Right lobe of liver (tissue), 6 donors: ENCODE measurements around the gene ZNF628. TPM values are rescaled to one million over a fixed set of nuclear protein-coding genes. Genes with fewer than 3 reads are reported as not detected.

Source experiments
- ATAC-seq, 4 donors: fragments of 200-7000 bp; cut with Tn5 transposase; one replicate each; pipeline ENCODE4 v1.9.1; 2020; ENCODE audit warnings: mild to moderate bottlenecking in 4 of 4, moderate library complexity in 4 of 4
- DNase-seq, 3 donors: peaks; one replicate each; pipeline ENCODE4 v3.0.0-alpha.2; 2020
- H3K27ac ChIP-seq, 3 donors: fragments of 200-600 bp; one replicate each; pipeline ENCODE4 v1.8.0; 2022
- H3K27me3 ChIP-seq, 2 donors: fragments of 200-600 bp; one replicate each; pipeline ENCODE4 v1.8.0; 2022
- H3K36me3 ChIP-seq, 4 donors: fragments of 200-600 bp; sonication (generic) in 1 of 4; one replicate each; pipeline versions ENCODE4 v1.5.1 to v1.8.0; 2017 to 2022; ENCODE audit warnings: control low read depth in 1 of 4
- H3K4me1 ChIP-seq, 4 donors: fragments of 200-600 bp; sonication (generic) in 1 of 4; one replicate each; pipeline versions ENCODE4 v1.5.1 to v1.8.0; 2017 to 2022; ENCODE audit warnings: control low read depth in 1 of 4
- H3K4me3 ChIP-seq, 3 donors: fragments of 200-600 bp; one replicate each; pipeline ENCODE4 v1.8.0; 2022
- H3K9me3 ChIP-seq, 4 donors: fragments of 200-600 bp; sonication (generic) in 1 of 4; one replicate each; pipeline versions ENCODE4 v1.5.1 to v1.8.0; 2017 to 2022; ENCODE audit warnings: control low read depth in 1 of 4
- POLR2A ChIP-seq: fragments of 450-650 bp; IDR thresholded peaks from one replicate; pipeline ENCODE4 v1.6.1; 2017; ENCODE audit warnings: antibody characterized with exemption, mild to moderate bottlenecking
- WGBS: methylation state at CpG from one replicate; pipeline ENCODE4 v1.1.6; 2018; ENCODE audit warnings: low coverage, low lambda C conversion rate; ENCODE audit not compliant: insufficient coverage; ENCODE audit errors: missing lambda C conversion rate; 5-methylcytosine and 5-hydroxymethylcytosine counted together
- intact Hi-C, 2 donors: fragments of 100-400 bp; cut with DNase I; formaldehyde crosslinking; loops; one replicate each; pipeline versions ENCODE4 v1.11.2 to v1.14.1; 2022
- total RNA-seq, 6 experiments: library from RNA; depleted of rRNA in 2 of 6; stranded (reverse); fragments of >200 nt in 2 of 6; fragmentation: NEBNext Ultra II Directional in 3 of 6; extraction: Animal tissue kit (Norgen Biotek cat#: 25700) in 3 of 6; gene quantifications; one replicate each; pipeline versions ENCODE4 v1.1.0 to v1.2.4, GENCODE V29; 2016 to 2023
- TF ChIP-seq, protein P1 (sequence below), 4 donors: fragments of 200-600 bp in 3 of 4; fragments of 450-650 bp in 1 of 4; IDR thresholded peaks; one replicate each; pipeline versions ENCODE4 v1.5.1 to v1.8.0; 2016 to 2022; ENCODE audit warnings: antibody characterized with exemption in 4 of 4, mild to moderate bottlenecking in 2 of 4
- donor health status: DM: no; HTN: yes; CAD: no.
- donor health status: DM: no; HTN: no; CAD: no.
- donor health status: DM: no; HTN: no; CAD: no.
- donor health status: DM: no; HTN: yes; CAD: no.
- donor health status: DM: no; HTN: yes; CAD: no.

The ZNF628 gene
- total RNA-seq, 6 experiments from 2014 or later: 3.4 to 9.2 (median 4.4) TPM

DNA sequence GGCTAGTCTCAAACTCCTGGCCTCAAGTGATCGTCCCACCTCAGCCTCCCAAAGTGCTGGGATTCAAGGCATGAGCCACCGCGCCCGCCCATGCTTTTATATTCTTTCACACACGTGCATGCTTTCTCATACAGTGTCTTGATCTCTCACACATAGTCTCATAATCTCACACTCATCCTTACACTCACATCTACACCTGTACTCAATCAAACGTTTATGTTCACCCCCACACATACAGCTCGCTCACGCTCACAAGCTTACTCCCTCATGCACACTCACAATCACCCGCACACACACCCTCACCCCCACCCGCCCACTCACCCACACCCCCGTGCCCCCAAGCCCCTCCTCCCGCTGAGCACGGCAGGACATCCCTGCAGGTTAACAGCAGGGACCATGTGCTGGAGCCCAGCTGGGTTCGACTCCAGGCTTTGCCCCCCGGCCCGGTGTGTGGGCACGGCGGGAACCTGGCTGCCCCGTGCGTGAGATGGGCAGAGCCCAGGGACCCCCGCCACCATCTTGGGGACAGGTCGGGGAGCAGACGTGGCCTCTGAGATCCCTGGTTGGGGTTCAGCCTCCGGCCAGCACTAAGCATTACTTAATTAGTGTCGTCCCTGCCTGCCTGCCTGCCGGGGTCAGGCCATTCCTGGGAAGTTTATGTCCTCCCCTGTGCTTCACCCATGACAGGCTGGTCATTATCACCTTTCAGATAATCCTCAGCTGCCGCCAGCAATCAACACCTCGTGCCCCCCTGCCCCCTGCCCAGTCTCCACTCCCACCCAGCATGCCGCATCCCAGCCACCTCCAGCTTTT, 49.1 kb downstream of the ZNF628 start:
- Histone ChIP-seq H3K4me1 (peaks cover 0 to 4% (median 0%) of the 10 kb centered on the region in 4 donors), H3K9me3 (no peaks in the 10 kb centered on the region), H3K4me3 (no peak overlapping the region), H3K36me3 (no peaks in the 10 kb centered on the region), H3K27me3 (no peaks in the 10 kb centered on the region), H3K27ac (no peak overlapping the region)
- no peak for TF ChIP-seq POLR2A
- TF ChIP-seq, protein P1, sequence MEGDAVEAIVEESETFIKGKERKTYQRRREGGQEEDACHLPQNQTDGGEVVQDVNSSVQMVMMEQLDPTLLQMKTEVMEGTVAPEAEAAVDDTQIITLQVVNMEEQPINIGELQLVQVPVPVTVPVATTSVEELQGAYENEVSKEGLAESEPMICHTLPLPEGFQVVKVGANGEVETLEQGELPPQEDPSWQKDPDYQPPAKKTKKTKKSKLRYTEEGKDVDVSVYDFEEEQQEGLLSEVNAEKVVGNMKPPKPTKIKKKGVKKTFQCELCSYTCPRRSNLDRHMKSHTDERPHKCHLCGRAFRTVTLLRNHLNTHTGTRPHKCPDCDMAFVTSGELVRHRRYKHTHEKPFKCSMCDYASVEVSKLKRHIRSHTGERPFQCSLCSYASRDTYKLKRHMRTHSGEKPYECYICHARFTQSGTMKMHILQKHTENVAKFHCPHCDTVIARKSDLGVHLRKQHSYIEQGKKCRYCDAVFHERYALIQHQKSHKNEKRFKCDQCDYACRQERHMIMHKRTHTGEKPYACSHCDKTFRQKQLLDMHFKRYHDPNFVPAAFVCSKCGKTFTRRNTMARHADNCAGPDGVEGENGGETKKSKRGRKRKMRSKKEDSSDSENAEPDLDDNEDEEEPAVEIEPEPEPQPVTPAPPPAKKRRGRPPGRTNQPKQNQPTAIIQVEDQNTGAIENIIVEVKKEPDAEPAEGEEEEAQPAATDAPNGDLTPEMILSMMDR (IDR thresholded peaks at IDR 0.05): no peak
- no peak for ATAC-seq
- DNase-seq: no peak
- WGBS: 39% methylated on average over 23 of the region's 29 CpGs
- intact Hi-C loops: no loop called here

DNA sequence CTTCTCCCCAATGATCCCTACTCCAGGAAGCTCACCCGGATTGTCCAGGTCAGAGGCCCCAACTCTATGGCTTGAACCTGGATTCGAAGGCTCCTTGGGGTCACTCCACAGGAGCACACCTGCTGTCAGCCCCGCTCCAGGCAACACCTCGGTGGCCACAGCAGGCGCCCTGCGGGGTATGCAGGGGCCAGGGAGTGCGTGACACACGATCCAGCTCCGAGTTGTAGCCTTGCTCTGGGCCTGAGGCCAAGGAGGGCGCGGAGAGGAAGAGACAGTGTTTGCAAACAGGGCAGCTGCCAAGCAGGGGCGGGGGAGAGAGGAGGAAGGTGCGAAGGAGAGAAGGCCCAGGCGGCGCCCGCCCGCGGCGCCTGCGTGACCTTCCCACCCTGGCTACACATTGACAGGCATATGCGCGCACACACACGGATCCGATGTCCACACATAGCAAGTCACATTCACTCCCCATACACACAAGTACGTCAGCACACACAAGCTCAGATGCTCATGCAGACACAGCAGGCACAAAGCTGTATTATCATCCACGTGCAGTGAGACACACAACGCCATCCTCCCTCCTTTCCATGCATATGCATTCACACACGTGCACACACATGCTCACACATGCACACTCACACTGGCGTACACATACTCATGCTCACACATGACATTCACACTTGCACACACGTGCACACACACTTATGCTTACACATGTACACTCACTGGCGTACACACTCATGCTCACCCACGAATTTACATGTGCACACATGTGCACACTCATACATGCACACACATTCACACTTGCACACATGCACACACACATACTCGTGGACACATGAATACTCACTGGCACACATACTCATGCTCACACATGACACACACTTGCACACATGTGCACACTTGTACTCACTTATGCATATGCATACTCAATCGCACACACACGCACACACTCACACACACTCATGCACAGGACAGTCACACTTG, 50.1 kb downstream of the ZNF628 start:
- TF ChIP-seq, protein P1 (IDR thresholded peaks at IDR 0.05): no peak
- TF ChIP-seq POLR2A: no peak
- intact Hi-C loops: no loop called here
- DNase-seq: peak; percentile 66 to 80 (median 74)

DNA sequence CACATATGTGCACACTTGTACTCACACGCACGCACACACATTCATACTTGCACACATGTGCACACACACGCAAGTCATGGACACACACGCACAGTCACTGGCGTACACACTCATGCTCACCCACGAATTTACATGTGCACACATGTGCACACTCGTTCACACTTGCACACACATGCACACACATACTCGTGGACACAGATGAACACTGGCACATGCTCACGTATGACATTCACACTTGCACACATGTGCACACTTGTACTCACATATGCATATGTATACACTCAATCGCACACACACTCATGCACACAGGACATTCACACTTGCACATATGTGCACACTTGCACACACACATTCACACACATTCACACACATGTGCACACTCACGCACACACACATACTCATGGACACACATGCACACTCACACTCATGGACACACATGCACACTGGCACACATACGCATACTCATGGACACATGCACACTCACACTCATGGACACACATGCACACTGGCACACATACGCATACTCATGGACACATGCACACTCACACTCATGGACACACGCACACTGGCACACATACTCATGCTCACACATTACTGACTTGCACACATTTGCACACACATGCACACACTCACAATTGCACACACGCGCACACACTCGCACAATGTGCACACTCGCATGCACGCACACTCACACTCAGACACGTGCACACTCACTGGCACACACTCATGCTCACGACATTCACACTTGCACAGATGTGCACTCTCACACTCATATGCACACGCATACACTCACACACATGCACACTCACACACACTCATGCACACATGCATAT, 51.0 kb downstream of the ZNF628 start:
- 76% methylated on average over 15 of the region's 22 CpGs for WGBS

More for the DNA sequence above, 50.1 kb downstream of the ZNF628 start:
- Histone ChIP-seq H3K4me1 (peaks cover 0 to 4% (median 0%) of the 10 kb centered on the region in 4 donors), H3K27ac (no peak overlapping the region), H3K9me3 (no peaks in the 10 kb centered on the region), H3K4me3 (no peak overlapping the region), H3K36me3 (no peaks in the 10 kb centered on the region), H3K27me3 (no peaks in the 10 kb centered on the region)
- 30% methylated on average over 21 of the region's 35 CpGs for WGBS
- ATAC-seq: peak; percentile 74 to 92 (median 84)

More for the DNA sequence above, 51.0 kb downstream of the ZNF628 start:
- Histone ChIP-seq H3K4me1 (peaks cover 0 to 4% (median 0%) of the 10 kb centered on the region in 4 donors), H3K9me3 (no peaks in the 10 kb centered on the region), H3K27ac (no peak overlapping the region), H3K27me3 (no peaks in the 10 kb centered on the region), H3K4me3 (no peak overlapping the region), H3K36me3 (no peaks in the 10 kb centered on the region)
- TF ChIP-seq, protein P1 (IDR thresholded peaks at IDR 0.05): no peak
- TF ChIP-seq POLR2A: no peak
- ATAC-seq (no peak), DNase-seq (no peak)
- intact Hi-C loops: no loop called here
